Naive B cell (primary cell): ENCODE data around the gene ZBED3. TPM values are rescaled to one million over a fixed set of nuclear protein-coding genes. Genes with fewer than 3 reads are reported as not detected.
A peak's percentile ranks its signal among the peaks of the same experiment; 100 is the strongest.
"Not testable (repeated sequence)": the region's sequence is repeated elsewhere in the genome, so short reads cannot be mapped to it uniquely, and the experiment has no call there.

Source experiments
- ATAC-seq, 2 donors: fragments of 150-1000 bp; cut with Tn5 transposase; 2 replicates each; pipeline ENCODE4 v1.10.0; 2021; ENCODE audit warnings: low read depth in 2 of 2, mild to moderate bottlenecking in 2 of 2, moderate library complexity in 2 of 2
- DNase-seq: peaks from one replicate; pipeline ENCODE4 v3.0.0; 2022
- H3K27ac Mint-ChIP-seq, 6 donors: one replicate each; pipeline ENCODE4 v1.8.0; 2020 to 2022; ENCODE audit warnings: mild to moderate bottlenecking in 6 of 6, mixed read lengths in 6 of 6, moderate library complexity in 5 of 6, inconsistent platforms in 2 of 6
- H3K27me3 Mint-ChIP-seq, 3 donors: one replicate each; pipeline ENCODE4 v1.8.0; 2021 to 2022; ENCODE audit warnings: mixed read lengths in 3 of 3, mild to moderate bottlenecking in 1 of 3
- H3K36me3 Mint-ChIP-seq, 2 donors: one replicate each; pipeline ENCODE4 v1.8.0; 2020 to 2022; ENCODE audit warnings: mixed read lengths in 2 of 2, inconsistent platforms in 1 of 2, mild to moderate bottlenecking in 1 of 2
- H3K4me1 Mint-ChIP-seq, 3 donors: one replicate each; pipeline ENCODE4 v1.8.0; 2020 to 2022; ENCODE audit warnings: mixed read lengths in 3 of 3, inconsistent platforms in 1 of 3, mild to moderate bottlenecking in 1 of 3, moderate library complexity in 1 of 3
- H3K4me3 Mint-ChIP-seq, 8 donors: one replicate each; pipeline ENCODE4 v1.8.0; 2020 to 2022; ENCODE audit warnings: mild to moderate bottlenecking in 8 of 8, mixed read lengths in 8 of 8, moderate library complexity in 8 of 8, inconsistent platforms in 2 of 8
- H3K9me3 Mint-ChIP-seq, 7 donors: one replicate each; pipeline ENCODE4 v1.8.0; 2020 to 2022; ENCODE audit warnings: mixed read lengths in 7 of 7, mild to moderate bottlenecking in 5 of 7, inconsistent platforms in 2 of 7, moderate library complexity in 1 of 7
- polyA plus RNA-seq, 6 donors: library from polyadenylated mRNA; unstranded; fragments of 300-500 nt; fragmentation: Illumina TruSeq; gene quantifications; one replicate each; pipeline ENCODE4 v1.2.3, GENCODE V29; 2021; ENCODE audit warnings: low read depth in 6 of 6

The ZBED3 gene
- under 1 TPM in 5 of 6 donors, not detected in 1; 0.28 to 0.49 (median 0.39) TPM for polyA plus RNA-seq

- H3K36me3 Mint-ChIP-seq: no peaks in the 10 kb centered on the region
- peaks cover 14 to 16% (median 14%) of the 10 kb centered on the region in 3 donors for H3K4me1 Mint-ChIP-seq
- DNase-seq (peak; percentile 40), ATAC-seq (peak; percentile 77 to 79)
- H3K9me3 Mint-ChIP-seq: peaks cover 0 to 2% (median 0%) of the 10 kb centered on the region in 7 donors
- H3K27me3 Mint-ChIP-seq: peaks cover 0 to 12% (median 8%) of the 10 kb centered on the region in 3 donors
- peak within 1 kb of the TSS; percentile 9 to 91 (median 76) for H3K27ac Mint-ChIP-seq
- peak within 1 kb of the TSS; percentile 83 to 96 (median 93) for H3K4me3 Mint-ChIP-seq
Measured at GRCh38 chr5:77086689-77087483, at the start of gene ZBED3. TSS of gene ZBED3 (minus strand) at chr5:77087285. CDS start at chr5:77077878, 9,407 bp downstream.

- H3K4me1 Mint-ChIP-seq: no peaks in the 10 kb centered on the region
- no peaks in the 10 kb centered on the region for H3K9me3 Mint-ChIP-seq
- H3K27ac Mint-ChIP-seq: no peak overlapping the region
- DNase-seq: no peak
- H3K27me3 Mint-ChIP-seq: no peaks in the 10 kb centered on the region
- H3K4me3 Mint-ChIP-seq: no peak overlapping the region
- H3K36me3 Mint-ChIP-seq: no peaks in the 10 kb centered on the region
- no peak for ATAC-seq
Measured at GRCh38 chr5:77133061-77133758, 46.1 kb upstream of the ZBED3 start.

GRCh38 chr5:77131361-77131760 lies 44.3 kb upstream of the ZBED3 start:
- H3K4me1 Mint-ChIP-seq: no peaks in the 10 kb centered on the region
- no peak overlapping the region for H3K4me3 Mint-ChIP-seq
- H3K36me3 Mint-ChIP-seq: no peaks in the 10 kb centered on the region
- ATAC-seq: no peak
- H3K27ac Mint-ChIP-seq: no peak overlapping the region
- no peak for DNase-seq
- H3K9me3 Mint-ChIP-seq: peaks cover 0 to 2% (median 0%) of the 10 kb centered on the region in 7 donors
- no peaks in the 10 kb centered on the region for H3K27me3 Mint-ChIP-seq

- ATAC-seq: no peak
- H3K4me1 Mint-ChIP-seq: no peaks in the 10 kb centered on the region
- DNase-seq: no peak
- no peak overlapping the region for H3K27ac Mint-ChIP-seq
- no peaks in the 10 kb centered on the region for H3K27me3 Mint-ChIP-seq
- H3K9me3 Mint-ChIP-seq: peaks cover 0 to 2% (median 0%) of the 10 kb centered on the region in 7 donors
- H3K4me3 Mint-ChIP-seq: no peak overlapping the region
- no peaks in the 10 kb centered on the region for H3K36me3 Mint-ChIP-seq
Measured at GRCh38 chr5:77129391-77129990, 42.4 kb upstream of the ZBED3 start.

GRCh38 chr5:77128411-77129061 lies 41.5 kb upstream of the ZBED3 start:
- Mint-ChIP-seq H3K4me1 (no peaks in the 10 kb centered on the region), H3K27ac (no peak overlapping the region), H3K36me3 (no peaks in the 10 kb centered on the region), H3K9me3 (peaks cover 0 to 2% (median 0%) of the 10 kb centered on the region in 7 donors), H3K4me3 (no peak overlapping the region), H3K27me3 (no peaks in the 10 kb centered on the region)
- ATAC-seq (no peak), DNase-seq (no peak)

- no peak for DNase-seq
- H3K4me3 Mint-ChIP-seq: no peak overlapping the region
- ATAC-seq: no peak
- peaks cover 0 to 2% (median 0%) of the 10 kb centered on the region in 7 donors for H3K9me3 Mint-ChIP-seq
- no peaks in the 10 kb centered on the region for H3K27me3 Mint-ChIP-seq
- H3K27ac Mint-ChIP-seq: no peak overlapping the region
- H3K36me3 Mint-ChIP-seq: no peaks in the 10 kb centered on the region
- no peaks in the 10 kb centered on the region for H3K4me1 Mint-ChIP-seq
Measured at GRCh38 chr5:77123057-77123456, 36.0 kb upstream of the ZBED3 start.

GRCh38 chr5:77120706-77121105 lies 33.6 kb upstream of the ZBED3 start:
- ATAC-seq: no peak
- H3K27ac Mint-ChIP-seq: no peak overlapping the region

GRCh38 chr5:77120086-77120485 lies 33.0 kb upstream of the ZBED3 start:
- Mint-ChIP-seq H3K4me1 (no peaks in the 10 kb centered on the region), H3K9me3 (peaks cover 0 to 2% (median 0%) of the 10 kb centered on the region in 7 donors), H3K27me3 (no peaks in the 10 kb centered on the region), H3K27ac (no peak overlapping the region), H3K36me3 (no peaks in the 10 kb centered on the region), H3K4me3 (no peak overlapping the region)
- DNase-seq: no peak
- ATAC-seq: no peak

More at GRCh38 chr5:77120706-77121105, 33.6 kb upstream of the ZBED3 start:
- Mint-ChIP-seq H3K36me3 (no peaks in the 10 kb centered on the region), H3K4me1 (no peaks in the 10 kb centered on the region), H3K27me3 (no peaks in the 10 kb centered on the region), H3K9me3 (peaks cover 0 to 2% (median 0%) of the 10 kb centered on the region in 7 donors), H3K4me3 (no peak overlapping the region)
- DNase-seq: no peak

- Mint-ChIP-seq H3K27me3 (no peaks in the 10 kb centered on the region), H3K9me3 (peaks cover 0 to 9% (median 4%) of the 10 kb centered on the region in 7 donors)
- ATAC-seq: no peak
Measured at GRCh38 chr5:77117161-77117560, 30.1 kb upstream of the ZBED3 start.

GRCh38 chr5:77107035-77107434 lies 19.9 kb upstream of the ZBED3 start:
- not testable (repeated sequence) for ATAC-seq, H3K27ac Mint-ChIP-seq, H3K4me1 Mint-ChIP-seq, DNase-seq, H3K4me3 Mint-ChIP-seq, H3K9me3 Mint-ChIP-seq, H3K27me3 Mint-ChIP-seq, H3K36me3 Mint-ChIP-seq

More at GRCh38 chr5:77117161-77117560, 30.1 kb upstream of the ZBED3 start:
- H3K27ac Mint-ChIP-seq: peak overlapping the region in 1 of 6 donors; percentile 2
- DNase-seq: no peak
- H3K4me1 Mint-ChIP-seq: peaks cover 0 to 5% (median 0%) of the 10 kb centered on the region in 3 donors
- H3K36me3 Mint-ChIP-seq: no peaks in the 10 kb centered on the region
- H3K4me3 Mint-ChIP-seq: no peak overlapping the region

- no peak for DNase-seq
- Mint-ChIP-seq H3K4me1 (no peaks in the 10 kb centered on the region), H3K36me3 (no peaks in the 10 kb centered on the region), H3K9me3 (peaks cover 0 to 7% (median 2%) of the 10 kb centered on the region in 7 donors), H3K27me3 (no peaks in the 10 kb centered on the region), H3K4me3 (no peak overlapping the region), H3K27ac (no peak overlapping the region)
- ATAC-seq: no peak
Measured at GRCh38 chr5:77104813-77105212, 17.7 kb upstream of the ZBED3 start.

- DNase-seq (no peak), ATAC-seq (no peak)
- Mint-ChIP-seq H3K4me3 (peak overlapping the region in 1 of 8 donors; percentile 35), H3K27ac (no peak overlapping the region), H3K4me1 (no peaks in the 10 kb centered on the region), H3K36me3 (no peaks in the 10 kb centered on the region), H3K27me3 (no peaks in the 10 kb centered on the region), H3K9me3 (peaks cover 0 to 7% (median 2%) of the 10 kb centered on the region in 7 donors)
Measured at GRCh38 chr5:77103457-77103856, 16.4 kb upstream of the ZBED3 start.

- ATAC-seq (no peak), DNase-seq (no peak)
- Mint-ChIP-seq H3K9me3 (peaks cover 0 to 7% (median 2%) of the 10 kb centered on the region in 7 donors), H3K27ac (no peak overlapping the region), H3K4me3 (no peak overlapping the region), H3K36me3 (no peaks in the 10 kb centered on the region), H3K27me3 (no peaks in the 10 kb centered on the region), H3K4me1 (no peaks in the 10 kb centered on the region)
Measured at GRCh38 chr5:77102549-77102948, 15.5 kb upstream of the ZBED3 start.
